Endothelial cell of umbilical vein (primary cell): ENCODE results near the gene PRG2. TPM values are rescaled to one million over a fixed set of nuclear protein-coding genes. Genes with fewer than 3 reads are reported as not detected.

Experiments
- BruUV-seq: library from RNA; stranded (reverse); fragments of 400-500 nt; replicated peaks from 2 replicates; lab custom pipeline; 2021; lab: Mats Ljungman, UMichigan
- CTCF ChIA-PET: fragments of 300-600, 350-600 bp; sonication (Branson Sonifier 250); formaldehyde crosslinking; loops from one replicate; lab custom pipeline; 2021; ENCODE audit warnings: antibody characterized with exemption, inconsistent platforms; lab: Charles Lee
- POLR2A ChIA-PET: fragments of 300-600, 350-600 bp; sonication (Branson Sonifier 250); formaldehyde crosslinking; loops from one replicate; lab custom pipeline; 2021; ENCODE audit warnings: antibody characterized with exemption, inconsistent platforms; lab: Charles Lee
- DNase-seq: peaks from one replicate; pipeline ENCODE4 v3.0.0-alpha.2; 2011; ENCODE audit warnings: low read depth, low spot score
- FAIRE-seq: peaks from 2 replicates; lab custom pipeline; 2011; peaks lifted over from hg19 to GRCh38; lab: Jason Lieb, UNC
- H2AFZ ChIP-seq: 2 replicates; pipeline ENCODE4 v1.6.0; 2012; ENCODE audit warnings: low read depth, low read length, control low read depth, inconsistent platforms
- H3K27ac ChIP-seq: 2 replicates; pipeline ENCODE4 v1.5.1; 2011; ENCODE audit warnings: low read depth, mild to moderate bottlenecking, control low read depth, low read length, moderate library complexity; ENCODE audit not compliant: insufficient read depth
- H3K27me3 ChIP-seq, 2 experiments: 2 replicates each; pipeline versions ENCODE4 v1.6.0 to v1.6.1; 2011; ENCODE audit warnings: low read length in 2 of 2, mixed read lengths in 1 of 2; ENCODE audit not compliant: control insufficient read depth in 2 of 2, insufficient read depth in 2 of 2
- H3K36me3 ChIP-seq, 2 experiments: 2 replicates in 1 of 2; 3 replicates in 1 of 2; pipeline ENCODE4 v1.5.1; 2011; ENCODE audit warnings: low read length in 2 of 2, mild to moderate bottlenecking in 1 of 2, moderate library complexity in 1 of 2; ENCODE audit not compliant: control insufficient read depth in 2 of 2, insufficient read depth in 2 of 2; ENCODE audit errors: extremely low read depth in 1 of 2
- H3K4me1 ChIP-seq: 3 replicates; pipeline ENCODE4 v1.5.1; 2011; ENCODE audit warnings: mild to moderate bottlenecking, low read length; ENCODE audit not compliant: control insufficient read depth, insufficient read depth; ENCODE audit errors: extremely low read depth
- H3K4me2 ChIP-seq: 2 replicates; pipeline ENCODE4 v1.6.1; 2011; ENCODE audit warnings: low read length, control low read depth, mixed read lengths; ENCODE audit not compliant: insufficient read depth
- H3K4me3 ChIP-seq, 3 experiments: fragments of 200-600 bp in 1 of 3; sonication (generic), shearing (Covaris generic) in 1 of 3; replicated peaks in 1 of 3; 2 replicates each; pipeline ENCODE4 v1.5.1; 2011 to 2016; ENCODE audit warnings: control low read depth in 3 of 3, low read length in 3 of 3, mild to moderate bottlenecking in 2 of 3, inconsistent platforms in 1 of 3, low read depth in 1 of 3, moderate library complexity in 1 of 3; ENCODE audit not compliant: insufficient read depth in 1 of 3
- H3K79me2 ChIP-seq: 2 replicates; pipeline ENCODE4 v1.6.0; 2012; ENCODE audit warnings: low read length, inconsistent platforms; ENCODE audit not compliant: control insufficient read depth, insufficient read depth
- H3K9ac ChIP-seq: replicated peaks from 2 replicates; pipeline ENCODE3; 2011; ENCODE audit warnings: low read length, control low read depth; ENCODE audit not compliant: insufficient read depth; ENCODE audit errors: extremely low read depth
- H3K9me1 ChIP-seq: replicated peaks from 3 replicates; pipeline ENCODE4 v1.6.0; 2011; ENCODE audit warnings: mild to moderate bottlenecking, low read length; ENCODE audit not compliant: control insufficient read depth, insufficient read depth; ENCODE audit errors: extremely low read depth
- H3K9me3 ChIP-seq: replicated peaks from 2 replicates; pipeline ENCODE4 v1.5.1; 2012; ENCODE audit warnings: low read length, inconsistent platforms; ENCODE audit not compliant: control insufficient read depth, insufficient read depth
- H4K20me1 ChIP-seq: replicated peaks from 2 replicates; pipeline ENCODE3; 2011; ENCODE audit warnings: mild to moderate bottlenecking, low read length; ENCODE audit not compliant: control insufficient read depth, insufficient read depth; ENCODE audit errors: extremely low read depth
- EZH2 ChIP-seq: IDR thresholded peaks from 2 replicates; pipeline ENCODE4 v1.6.1; 2012; ENCODE audit warnings: borderline replicate concordance, low read depth, mild to moderate bottlenecking, moderate library complexity, low read length, inconsistent platforms; ENCODE audit not compliant: severe bottlenecking
- FOS ChIP-seq: IDR thresholded peaks from 2 replicates; pipeline ENCODE4 v1.6.1; 2011; ENCODE audit warnings: mild to moderate bottlenecking, low read length, moderate library complexity, borderline replicate concordance; ENCODE audit not compliant: insufficient read depth
- GATA2 ChIP-seq: IDR thresholded peaks from 2 replicates; pipeline ENCODE4 v1.7.0; 2011; ENCODE audit warnings: low read depth, mild to moderate bottlenecking, moderate library complexity, mixed read lengths, low read length; ENCODE audit not compliant: insufficient read length, insufficient read depth
- JUN ChIP-seq: IDR thresholded peaks from 2 replicates; pipeline ENCODE4 v1.6.1; 2011; ENCODE audit warnings: borderline replicate concordance, low read depth; ENCODE audit not compliant: insufficient read length, insufficient read depth
- MYC ChIP-seq: IDR thresholded peaks from one replicate; pipeline ENCODE4 v1.6.1; 2011; ENCODE audit warnings: mild to moderate bottlenecking, low read depth, low read length
- POLR2A ChIP-seq: IDR thresholded peaks from 2 replicates; pipeline ENCODE4 v1.6.1; 2012; ENCODE audit warnings: low read depth, mild to moderate bottlenecking, control low read depth, low read length
- POLR2AphosphoS5 ChIP-seq: IDR thresholded peaks from 2 replicates; pipeline ENCODE4 v1.6.1; 2012; ENCODE audit warnings: low read depth, mild to moderate bottlenecking, control low read depth, low read length, moderate library complexity; ENCODE audit not compliant: insufficient read depth
- dilution Hi-C: fragments of 300-500 bp; cut with MboI; formaldehyde crosslinking; loops from one replicate; pipeline ENCODE4 v1.15.0; 2019; ENCODE audit warnings: low sequenced_read_pairs; ENCODE audit not compliant: extremely low pct_ligation_motif_present
- intact Hi-C: fragments of 100-400 bp; cut with micrococcal nuclease; formaldehyde crosslinking; loops from one replicate; pipeline ENCODE4 v1.10.0; 2022
- polyA plus RNA-seq, 4 experiments: library from polyadenylated mRNA; depleted of rRNA in 3 of 4; stranded (reverse) in 3 of 4; unstranded in 1 of 4; fragments of >200 nt; gene quantifications; 2 replicates each; pipeline versions ENCODE4 v1.2.1 to v1.2.3, GENCODE V29; 2011 to 2012; ENCODE audit warnings: missing spikeins in 1 of 4
- total RNA-seq: library from RNA; stranded (reverse); gene quantifications from 2 replicates; pipeline ENCODE4 v1.2.3, GENCODE V29; 2021
- TF ChIP-seq, protein P1 (sequence below), 2 donors: IDR thresholded peaks; 1 replicate in 1 of 2; 2 replicates in 1 of 2; pipeline ENCODE4 v1.5.1; 2011; ENCODE audit warnings: low read length in 2 of 2, mild to moderate bottlenecking in 2 of 2, moderate library complexity in 2 of 2, control low read depth in 1 of 2, inconsistent platforms in 1 of 2, low read depth in 1 of 2; ENCODE audit not compliant: insufficient read depth in 1 of 2; ENCODE audit errors: extremely low read depth in 1 of 2
- TF ChIP-seq, protein P2 (sequence below): IDR thresholded peaks from 2 replicates; pipeline ENCODE4 v1.6.1; 2011; ENCODE audit not compliant: insufficient read depth, insufficient read length

PRG2 gene
- total and polyA plus RNA-seq, 2 donors (not counting 3 experiments of a cell fraction or from before 2014, with no cell fraction given): 0.08 to 0.55 TPM

DNA sequence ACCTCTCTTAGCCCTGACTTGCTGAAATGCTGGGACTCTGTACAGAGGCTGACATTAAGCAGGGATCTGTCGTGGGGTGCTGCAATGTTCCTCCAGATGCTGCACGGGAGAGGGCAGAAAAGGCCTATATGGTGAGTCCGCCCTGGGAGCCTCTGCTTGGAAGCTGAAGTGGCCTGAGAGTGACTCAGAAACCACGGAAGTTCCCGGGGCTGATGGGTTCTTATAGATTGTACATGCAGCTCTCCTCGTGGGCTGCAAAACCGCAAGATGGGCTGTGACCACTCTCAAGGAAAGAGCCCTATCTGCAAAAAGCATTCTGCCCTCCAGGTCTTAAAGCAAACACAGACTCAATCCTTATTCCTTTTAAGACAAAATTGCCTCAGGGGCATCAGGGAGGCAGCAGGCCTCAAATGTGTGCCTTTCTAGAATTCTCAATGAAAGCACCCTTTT is 42.3 kb upstream of the PRG2 start:
- dilution Hi-C loops: no loop called here
- no peaks in the 10 kb centered on the region for H3K9me1 ChIP-seq
- H3K36me3 ChIP-seq: no peaks in the 10 kb centered on the region
- H3K9me3 ChIP-seq: no peaks in the 10 kb centered on the region
- TF ChIP-seq FOS (no peak), JUN (no peak), POLR2A (no peak), EZH2 (no peak), POLR2AphosphoS5 (no peak), MYC (no peak), GATA2 (no peak)
- TF ChIP-seq, protein P1, sequence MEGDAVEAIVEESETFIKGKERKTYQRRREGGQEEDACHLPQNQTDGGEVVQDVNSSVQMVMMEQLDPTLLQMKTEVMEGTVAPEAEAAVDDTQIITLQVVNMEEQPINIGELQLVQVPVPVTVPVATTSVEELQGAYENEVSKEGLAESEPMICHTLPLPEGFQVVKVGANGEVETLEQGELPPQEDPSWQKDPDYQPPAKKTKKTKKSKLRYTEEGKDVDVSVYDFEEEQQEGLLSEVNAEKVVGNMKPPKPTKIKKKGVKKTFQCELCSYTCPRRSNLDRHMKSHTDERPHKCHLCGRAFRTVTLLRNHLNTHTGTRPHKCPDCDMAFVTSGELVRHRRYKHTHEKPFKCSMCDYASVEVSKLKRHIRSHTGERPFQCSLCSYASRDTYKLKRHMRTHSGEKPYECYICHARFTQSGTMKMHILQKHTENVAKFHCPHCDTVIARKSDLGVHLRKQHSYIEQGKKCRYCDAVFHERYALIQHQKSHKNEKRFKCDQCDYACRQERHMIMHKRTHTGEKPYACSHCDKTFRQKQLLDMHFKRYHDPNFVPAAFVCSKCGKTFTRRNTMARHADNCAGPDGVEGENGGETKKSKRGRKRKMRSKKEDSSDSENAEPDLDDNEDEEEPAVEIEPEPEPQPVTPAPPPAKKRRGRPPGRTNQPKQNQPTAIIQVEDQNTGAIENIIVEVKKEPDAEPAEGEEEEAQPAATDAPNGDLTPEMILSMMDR (IDR thresholded peaks at IDR 0.05; ENCODE audit: extremely low read depth in 1 of 2, insufficient read depth in 1 of 2, low read depth in 1 of 2, low read length in 2 of 2): no peak
- TF ChIP-seq, protein P2, sequence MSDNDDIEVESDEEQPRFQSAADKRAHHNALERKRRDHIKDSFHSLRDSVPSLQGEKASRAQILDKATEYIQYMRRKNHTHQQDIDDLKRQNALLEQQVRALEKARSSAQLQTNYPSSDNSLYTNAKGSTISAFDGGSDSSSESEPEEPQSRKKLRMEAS: no peak
- H3K9ac ChIP-seq: no peak overlapping the region
- ChIA-PET POLR2A (no interaction called here), CTCF (interaction anchor here (0.6 to 2.3 kb wide), 3 partner anchors 10 to 26 kb away, joined by 3 to 8 read pairs (median 3); no protein-coding TSS in a partner anchor)
- peaks cover 4 to 9% of the 10 kb centered on the region in 2 experiments for H3K27me3 ChIP-seq
- no TSS peak for BruUV-seq
- H3K27ac ChIP-seq: no peak overlapping the region
- no peak overlapping the region for H3K4me3 ChIP-seq
- FAIRE-seq (no peak), DNase-seq (no peak)
- H4K20me1 ChIP-seq: no peaks in the 10 kb centered on the region
- no peaks in the 10 kb centered on the region for H3K79me2 ChIP-seq
- no peak overlapping the region for H2AFZ ChIP-seq
- intact Hi-C loops: no loop called here
- H3K4me2 ChIP-seq: no peak overlapping the region
- no peaks in the 10 kb centered on the region for H3K4me1 ChIP-seq
